ENCODE measurements around the gene SYTL5.

SYTL5 gene

GRCh38 chrX:38079463-38079862 is 73.1 kb downstream of the SYTL5 start:
- H3K4me3 ChIP-seq (replicated peaks; ENCODE audit: insufficient read depth, low read length), result no peak overlapping the region
- DNase-seq (ENCODE audit: low read depth in 1 of 2, low spot score in 1 of 2), result no peak
- no peak overlapping the region for H3K27ac ChIP-seq (replicated peaks)
- TF ChIP-seq CTCF (IDR thresholded peaks at IDR 0.05; ENCODE audit: insufficient read depth, low read length), result no peak
- no peak for TF ChIP-seq REST (IDR thresholded peaks at IDR 0.05; ENCODE audit: insufficient replicate concordance, low read depth)
- TF ChIP-seq SPI1 (IDR thresholded peaks at IDR 0.05; ENCODE audit: borderline replicate concordance, low read depth), result no peak
- TF ChIP-seq POLR2AphosphoS5 (IDR thresholded peaks at IDR 0.05; ENCODE audit: low read depth), result no peak
- no peak for TF ChIP-seq GABPA (IDR thresholded peaks at IDR 0.05; ENCODE audit: low read depth)
- H3K27me3 ChIP-seq (ENCODE audit: insufficient read depth, poor library complexity, severe bottlenecking), result peaks cover 4% of the 10 kb centered on the region

- DNase-seq (ENCODE audit: low read depth in 1 of 2, low spot score in 1 of 2), result no peak
- Histone ChIP-seq H3K4me3 (replicated peaks; ENCODE audit: insufficient read depth, low read length) (no peak overlapping the region), H3K27ac (replicated peaks) (no peak overlapping the region), H3K27me3 (ENCODE audit: insufficient read depth, poor library complexity, severe bottlenecking) (peaks cover 3% of the 10 kb centered on the region)
- TF ChIP-seq REST (IDR thresholded peaks at IDR 0.05; ENCODE audit: insufficient replicate concordance, low read depth) (no peak), GABPA (IDR thresholded peaks at IDR 0.05; ENCODE audit: low read depth) (no peak), POLR2AphosphoS5 (IDR thresholded peaks at IDR 0.05; ENCODE audit: low read depth) (no peak), SPI1 (IDR thresholded peaks at IDR 0.05; ENCODE audit: borderline replicate concordance, low read depth) (no peak), CTCF (IDR thresholded peaks at IDR 0.05; ENCODE audit: insufficient read depth, low read length) (no peak)
Measured at GRCh38 chrX:38080808-38081207, 74.5 kb downstream of the SYTL5 start.

DNA sequence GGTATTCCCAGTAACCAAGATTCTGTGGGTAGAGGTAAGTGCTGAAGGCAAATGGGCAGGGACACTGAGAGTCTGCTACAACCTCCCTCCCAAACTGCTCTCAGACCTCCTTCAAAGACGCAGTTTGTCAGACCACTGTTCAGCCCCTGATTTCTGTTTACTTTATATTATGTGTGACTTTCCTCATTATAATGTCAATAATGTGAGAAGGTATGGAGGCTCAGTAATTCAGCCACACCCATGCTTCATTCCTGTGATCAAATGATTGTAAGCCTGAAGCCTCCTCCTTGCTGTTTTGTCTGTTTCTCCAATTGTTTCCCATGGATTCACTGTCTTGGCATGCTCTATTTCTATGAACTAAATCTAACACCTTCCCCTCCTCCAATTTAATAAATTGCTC is 75.6 kb downstream of the SYTL5 start:
- H3K4me3 ChIP-seq (replicated peaks; ENCODE audit: insufficient read depth, low read length), result no peak overlapping the region
- H3K27ac ChIP-seq (replicated peaks), result no peak overlapping the region
- H3K27me3 ChIP-seq (ENCODE audit: insufficient read depth, poor library complexity, severe bottlenecking), result peaks cover 2% of the 10 kb centered on the region
- DNase-seq (ENCODE audit: low read depth in 1 of 2, low spot score in 1 of 2), result no peak
- no peak for TF ChIP-seq POLR2AphosphoS5 (IDR thresholded peaks at IDR 0.05; ENCODE audit: low read depth)
- no peak for TF ChIP-seq REST (IDR thresholded peaks at IDR 0.05; ENCODE audit: insufficient replicate concordance, low read depth)
- no peak for TF ChIP-seq SPI1 (IDR thresholded peaks at IDR 0.05; ENCODE audit: borderline replicate concordance, low read depth)
- TF ChIP-seq CTCF (IDR thresholded peaks at IDR 0.05; ENCODE audit: insufficient read depth, low read length), result no peak
- no peak for TF ChIP-seq GABPA (IDR thresholded peaks at IDR 0.05; ENCODE audit: low read depth)

All from HL-60 (cell line).